HG02798 (cell line): ENCODE measurements around the gene EPB41L2.
"Not testable (repeated sequence)": the region's sequence is repeated elsewhere in the genome, so short reads cannot be mapped to it uniquely, and the experiment has no call there.

Experiments
- ATAC-seq: cut with Tn5 transposase; IDR thresholded peaks from one replicate; pipeline ENCODE4 v1.9.1; 2021; ENCODE audit warnings: mild to moderate bottlenecking; ENCODE audit not compliant: unreplicated experiment, poor library complexity

EPB41L2 gene

DNA sequence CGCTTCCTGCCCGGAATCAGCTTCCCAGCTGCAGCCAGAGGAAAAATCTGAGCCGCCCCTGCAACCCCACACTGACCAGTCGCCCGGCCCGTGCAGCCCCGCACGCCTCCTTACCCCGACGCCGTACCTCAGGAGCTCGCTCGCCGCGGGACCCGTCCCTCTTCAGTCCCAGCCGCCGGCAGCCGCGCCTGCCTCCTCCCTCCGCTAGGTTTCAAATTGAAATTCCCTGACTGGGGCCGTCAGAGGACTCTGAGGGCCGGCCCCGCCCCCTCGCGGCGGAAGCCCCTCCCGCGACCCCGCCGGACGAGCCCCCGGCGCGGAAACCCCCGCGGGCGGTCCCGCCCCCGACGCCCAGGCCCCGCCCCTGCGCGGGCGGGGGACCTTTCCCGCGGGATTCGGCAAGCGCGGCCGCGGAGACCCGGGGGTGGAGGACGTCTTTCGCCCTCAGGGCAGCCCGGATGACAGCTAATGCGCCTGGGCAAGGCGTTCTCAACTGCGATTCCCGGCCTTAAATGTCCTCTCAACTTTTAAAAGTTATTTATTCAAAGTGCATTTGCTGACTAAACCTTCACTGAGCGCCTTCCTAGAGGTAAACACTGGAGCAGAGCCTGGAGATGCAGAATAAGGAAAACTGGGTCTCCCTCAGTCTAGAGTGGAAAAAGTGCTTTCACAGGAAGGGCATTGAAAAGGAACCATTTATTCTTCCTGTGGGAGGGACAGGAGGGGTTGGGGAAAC lies at the start of gene EPB41L2:
Gene EPB41L2, minus strand, starts transcription at position 218 of the 736 bp plus-strand sequence. CDS start 106,760 bp downstream, outside the sequence.
- peak; percentile 86 for ATAC-seq

DNA sequence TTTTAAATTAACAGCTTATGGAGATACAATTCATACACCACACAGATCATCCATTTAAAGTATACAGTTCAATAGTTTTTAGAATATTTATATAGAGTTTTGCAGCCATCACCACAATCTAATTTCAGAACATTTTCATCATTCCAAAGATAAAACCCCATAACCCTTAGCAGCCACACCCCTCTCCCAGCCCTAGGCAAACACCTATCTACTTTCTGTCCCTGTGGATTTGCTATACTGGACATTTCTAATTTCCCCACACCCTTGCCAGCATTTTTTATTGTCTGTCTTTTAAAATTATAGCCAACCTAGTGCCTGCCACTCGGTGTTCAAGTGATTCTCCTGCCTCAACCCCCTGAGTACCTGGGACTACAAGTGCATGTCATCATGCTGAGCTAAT lies 49.2 kb upstream of the EPB41L2 start:
- no peak for ATAC-seq

DNA sequence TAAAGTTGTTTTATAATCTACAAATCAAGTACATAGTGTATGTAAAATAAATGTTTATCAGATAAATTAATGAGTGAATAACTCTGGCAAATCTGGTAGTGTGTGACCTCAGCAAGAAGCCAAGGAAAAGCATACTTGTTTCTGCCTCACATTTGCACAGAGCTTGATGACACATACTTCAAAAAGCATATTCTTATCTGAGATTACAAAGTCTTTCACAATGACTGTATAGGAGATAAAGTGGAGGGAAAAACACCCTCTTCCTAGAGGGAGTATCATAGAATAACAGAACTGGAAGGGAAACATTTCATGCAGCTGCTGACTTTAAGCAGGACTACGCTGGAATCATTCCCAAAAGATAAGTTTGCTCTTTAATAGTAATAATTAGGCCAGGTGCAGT lies 44.1 kb upstream of the EPB41L2 start:
- ATAC-seq, result no peak

DNA sequence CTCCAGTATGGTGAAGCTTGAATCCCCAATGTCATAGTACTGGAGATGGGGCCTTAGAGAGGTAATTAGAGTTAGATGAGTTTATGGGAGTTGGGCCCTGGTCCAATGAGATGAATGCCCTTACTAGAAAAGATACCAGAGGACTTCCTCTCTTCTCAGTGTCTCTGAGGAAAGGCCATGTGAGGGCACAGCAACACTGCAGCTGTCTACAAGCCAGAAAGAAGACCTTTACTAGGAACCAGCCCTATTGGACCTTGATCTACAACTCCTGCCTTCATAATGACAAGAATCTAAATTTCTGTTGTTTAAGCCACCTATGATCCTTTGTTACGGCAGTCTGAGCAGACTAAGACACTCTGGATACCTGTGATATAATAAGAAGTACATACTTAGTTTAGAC lies 40.9 kb upstream of the EPB41L2 start:
- no peak for ATAC-seq

DNA sequence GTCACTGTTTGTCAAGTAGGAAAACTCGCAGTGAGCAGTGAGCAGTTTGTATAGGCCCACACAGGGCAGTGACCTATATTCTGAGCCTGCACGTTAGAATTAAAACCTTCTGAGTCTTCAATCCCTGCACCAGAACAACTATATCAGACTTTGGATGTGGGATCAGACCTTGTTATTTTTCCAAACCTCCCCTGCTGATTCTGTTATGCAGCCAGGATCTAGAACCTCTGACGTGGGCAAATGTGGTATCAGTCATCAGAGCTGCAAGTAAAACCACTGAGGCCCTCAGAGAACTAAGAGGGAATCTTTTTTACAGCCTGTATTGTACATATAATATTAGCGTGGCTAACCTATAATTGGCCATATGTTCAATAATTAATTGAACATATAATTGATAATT lies 40.3 kb upstream of the EPB41L2 start:
- ATAC-seq, result no peak

DNA sequence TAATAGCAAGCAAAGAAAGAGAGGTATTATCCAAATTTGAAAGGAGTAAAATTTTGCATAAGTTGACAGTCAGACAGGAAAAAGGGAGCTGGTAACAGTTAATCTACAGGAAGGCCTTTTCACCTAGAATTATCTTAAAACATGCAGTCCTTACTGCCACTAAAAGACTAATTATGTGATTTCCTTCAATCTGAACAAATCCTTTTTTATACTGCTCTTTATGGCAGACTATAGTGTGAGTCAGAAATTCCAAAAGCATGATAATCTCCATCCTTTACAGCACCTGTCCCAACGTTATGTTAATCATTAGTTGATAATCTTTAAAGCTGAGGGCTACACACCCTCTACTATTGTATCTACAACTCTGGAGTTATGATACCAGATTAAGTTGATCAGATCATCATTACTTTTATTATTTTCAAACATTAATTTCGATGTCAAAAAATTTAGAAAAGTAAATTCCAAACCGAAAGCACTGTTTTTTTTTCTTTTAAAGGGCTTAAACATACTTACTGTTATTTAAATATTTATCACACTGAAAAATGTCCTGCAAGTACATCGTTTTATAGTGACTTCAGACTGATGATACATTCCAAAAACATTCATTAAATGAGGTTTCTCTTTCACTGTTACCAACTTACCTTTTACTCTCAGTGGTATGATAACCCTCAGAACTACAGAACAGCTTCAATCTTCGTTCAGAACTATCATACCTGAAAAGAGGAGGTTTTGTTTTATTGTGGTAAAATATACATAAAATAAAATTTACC lies 39.1 kb upstream of the EPB41L2 start:
- ATAC-seq, result no peak

DNA sequence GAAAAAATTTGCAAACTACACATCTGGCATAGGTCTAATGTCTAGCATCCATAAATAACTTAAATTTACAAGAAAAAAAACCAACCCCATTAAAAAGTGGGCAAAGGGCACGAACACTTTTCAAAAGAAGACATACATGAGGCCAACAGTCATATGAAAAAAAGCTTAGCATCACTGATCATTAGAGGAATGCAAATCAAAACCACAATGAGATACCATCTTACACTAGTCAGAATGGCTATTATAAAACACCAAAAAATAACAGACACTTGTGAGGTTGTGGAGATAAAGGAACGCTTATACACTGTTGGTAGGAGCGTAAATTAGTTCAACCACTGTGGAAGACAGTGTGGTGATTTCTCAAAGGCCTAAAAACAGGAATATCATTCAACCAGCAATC lies 33.7 kb upstream of the EPB41L2 start:
- ATAC-seq, result no peak

DNA sequence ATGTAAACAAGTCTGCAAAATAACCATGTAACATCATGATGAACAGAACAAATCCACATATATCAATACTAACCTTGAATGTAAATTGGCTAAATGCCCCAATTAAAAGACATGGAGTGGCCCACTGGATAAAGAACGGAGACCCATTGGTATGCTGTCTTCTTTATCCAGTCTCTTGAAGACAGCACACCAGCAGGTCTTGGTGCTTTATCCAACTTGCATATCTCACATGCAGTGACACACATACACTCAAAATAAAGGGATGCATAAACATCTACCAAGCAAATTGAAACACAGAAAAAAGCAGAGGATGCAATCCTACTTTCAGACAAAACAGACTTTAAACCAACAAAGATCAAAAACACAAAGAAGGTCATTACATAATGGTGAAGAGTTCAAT lies 30.3 kb upstream of the EPB41L2 start:
- ATAC-seq, result no peak

DNA sequence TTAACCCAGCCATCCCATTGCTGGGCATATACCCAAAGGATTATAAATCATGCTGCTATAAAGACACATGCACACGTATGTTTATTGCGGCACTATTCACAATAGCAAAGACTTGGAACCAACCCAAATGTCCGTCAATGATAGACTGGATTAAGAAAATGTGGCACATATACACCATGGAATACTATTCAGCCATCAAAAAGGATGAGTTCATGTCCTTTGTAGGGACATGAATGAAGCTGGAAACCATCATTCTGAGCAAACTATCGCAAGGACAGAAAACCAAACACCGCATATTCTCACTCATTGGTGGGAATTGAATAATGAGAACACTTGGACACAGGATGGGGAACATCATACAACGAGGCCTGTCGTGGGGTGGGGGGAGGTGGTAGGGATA lies 28.9 kb upstream of the EPB41L2 start:
- not testable (repeated sequence) for ATAC-seq

DNA sequence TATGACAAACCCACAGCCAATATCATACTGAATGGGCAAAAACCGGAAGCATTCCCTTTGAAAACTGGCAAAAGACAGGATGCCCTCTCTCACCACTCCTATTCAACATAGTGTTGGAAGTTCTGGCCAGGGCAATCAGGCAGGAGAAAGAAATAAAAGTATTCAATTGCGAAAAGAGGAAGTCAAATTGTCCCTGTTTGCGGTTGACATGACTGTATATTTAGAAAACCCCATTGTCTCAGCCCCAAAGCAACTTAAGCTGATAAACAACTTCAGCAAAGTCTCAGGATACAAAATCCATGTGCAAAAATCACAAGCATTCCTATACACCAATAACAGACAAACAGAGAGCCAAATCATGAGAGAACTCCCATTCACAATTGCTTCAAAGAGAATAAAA lies 27.3 kb upstream of the EPB41L2 start:
- not testable (repeated sequence) for ATAC-seq

DNA sequence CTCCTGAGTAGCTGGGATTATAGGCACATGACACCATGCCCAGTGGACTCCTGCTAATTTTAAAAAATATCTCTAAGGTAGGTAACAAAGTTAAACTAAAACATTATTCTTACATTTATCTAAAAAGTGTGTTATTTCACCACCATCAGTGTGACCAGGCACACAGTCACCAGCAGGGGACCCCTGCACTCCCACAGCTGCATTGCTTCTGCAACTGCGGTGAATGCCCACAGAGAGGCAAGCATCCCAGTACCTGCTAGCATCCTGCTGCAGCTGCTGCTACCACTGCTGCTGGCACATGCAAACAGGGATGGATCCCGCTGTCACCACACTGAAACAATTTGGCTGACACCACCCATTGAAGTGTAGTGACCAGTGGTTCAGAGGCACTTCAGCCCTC lies 21.9 kb upstream of the EPB41L2 start:
- no peak for ATAC-seq

DNA sequence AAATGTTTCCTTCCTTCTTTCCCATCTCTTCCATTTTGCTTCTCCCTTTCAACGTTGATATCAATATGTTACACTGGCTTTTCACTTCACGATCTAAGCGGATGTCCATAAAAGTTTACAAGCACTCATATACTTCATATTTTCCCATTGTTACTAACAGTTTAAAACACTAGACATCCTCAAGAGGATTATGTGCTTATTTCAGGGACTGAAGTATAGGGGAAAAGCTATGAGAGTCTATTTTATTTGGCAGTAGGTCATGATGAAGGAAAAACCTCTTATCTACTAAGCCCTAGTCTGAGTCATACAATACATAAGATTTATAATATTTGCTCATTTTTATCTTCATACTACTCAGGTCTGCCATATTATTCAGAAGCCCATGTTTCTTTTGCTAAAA lies 20.6 kb upstream of the EPB41L2 start:
- no peak for ATAC-seq

DNA sequence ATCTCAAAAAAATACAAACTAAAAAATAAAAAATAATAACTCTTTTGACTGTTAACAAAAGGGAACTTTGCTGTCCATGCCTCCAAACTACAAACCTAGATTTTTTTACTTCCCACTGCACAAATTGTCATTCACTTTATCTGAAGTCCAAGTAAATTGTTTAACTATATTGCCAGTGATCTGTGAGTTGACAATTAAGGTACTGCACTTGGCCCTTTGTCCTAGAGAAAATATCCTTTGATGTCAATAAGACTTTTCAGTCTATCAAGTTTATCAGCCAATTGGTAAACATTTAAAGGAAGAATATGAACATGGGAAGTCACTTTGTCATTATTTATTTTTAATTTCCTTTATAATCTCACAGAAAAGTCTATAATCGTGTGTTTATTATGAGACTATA lies 19.3 kb upstream of the EPB41L2 start:
- no peak for ATAC-seq

DNA sequence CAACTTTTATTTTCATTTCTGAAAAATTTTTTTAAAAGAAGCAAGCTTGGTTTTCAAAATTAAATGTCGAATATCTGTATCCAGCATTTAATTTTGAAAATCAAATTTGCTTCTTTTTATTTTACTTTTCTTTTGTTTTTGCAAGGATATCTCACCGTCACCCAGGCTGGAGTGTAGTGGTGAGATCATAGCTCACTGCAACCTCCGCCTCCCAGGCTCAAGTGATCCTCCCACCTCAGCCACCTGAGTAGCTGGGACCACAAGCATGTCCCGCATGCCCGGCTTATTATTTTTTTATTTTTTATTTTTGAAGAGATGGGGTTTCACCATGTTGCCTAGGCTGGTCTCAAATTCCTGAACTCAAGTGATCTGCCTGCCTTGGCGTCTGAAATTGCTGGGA lies 17.0 kb upstream of the EPB41L2 start:
- no peak for ATAC-seq

DNA sequence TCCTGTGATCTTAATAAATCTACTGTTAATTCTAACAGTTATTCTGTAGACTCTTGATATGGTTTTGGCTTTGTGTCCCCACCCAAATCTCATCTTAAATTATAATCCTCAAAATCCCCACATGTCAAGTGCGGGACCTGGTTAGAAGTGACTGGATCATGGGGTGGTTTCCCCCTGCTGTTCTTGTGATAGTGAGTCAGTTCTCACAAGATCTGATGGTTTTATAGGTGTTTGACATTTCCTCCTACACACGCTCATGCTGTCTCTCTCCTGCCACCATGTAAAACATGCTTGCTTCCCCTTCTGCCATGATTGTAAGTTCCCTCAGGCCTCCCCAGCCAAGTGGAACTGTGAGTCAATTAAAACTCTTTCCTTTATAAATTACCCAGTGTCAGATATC lies 10.5 kb upstream of the EPB41L2 start:
- ATAC-seq, result no peak

DNA sequence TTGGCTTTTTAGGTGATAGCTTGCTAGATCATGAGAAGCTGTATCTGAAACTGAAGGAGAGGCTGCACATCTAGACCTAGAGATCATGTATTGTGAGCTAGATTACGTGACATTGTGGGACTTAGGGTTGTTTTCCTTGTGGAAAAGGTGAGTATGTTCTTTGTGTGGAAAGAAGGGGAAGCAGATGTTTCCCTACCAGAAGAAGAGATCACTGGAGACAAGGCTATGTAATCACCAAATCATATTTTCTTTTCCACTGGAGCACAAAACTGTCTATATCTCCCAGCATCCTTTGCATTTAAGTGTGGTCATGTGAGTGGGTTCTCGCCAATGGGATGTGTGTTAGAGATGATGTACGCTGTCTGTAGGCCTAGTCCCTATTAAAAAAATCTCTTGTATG lies 7.0 kb upstream of the EPB41L2 start:
- no peak for ATAC-seq

DNA sequence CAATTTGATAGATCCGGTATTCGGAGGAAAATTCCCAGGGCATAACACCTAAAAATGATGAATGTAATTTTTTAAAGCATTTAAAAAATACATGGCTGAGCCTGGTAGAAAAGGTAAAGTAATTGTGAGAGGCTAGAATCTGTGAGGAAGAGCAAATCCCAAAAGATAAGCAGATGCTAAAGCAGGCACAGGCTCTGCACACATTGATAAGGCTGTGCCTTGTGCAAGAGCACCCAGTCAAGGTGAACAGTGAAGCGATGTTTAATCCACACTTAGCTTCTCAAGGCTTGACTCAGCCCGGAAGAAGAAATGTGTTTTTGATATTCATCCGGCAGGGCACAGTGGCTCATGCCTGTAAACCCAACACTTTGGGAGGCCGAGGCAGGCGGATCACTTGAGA lies 5.1 kb upstream of the EPB41L2 start:
- ATAC-seq, result no peak

DNA sequence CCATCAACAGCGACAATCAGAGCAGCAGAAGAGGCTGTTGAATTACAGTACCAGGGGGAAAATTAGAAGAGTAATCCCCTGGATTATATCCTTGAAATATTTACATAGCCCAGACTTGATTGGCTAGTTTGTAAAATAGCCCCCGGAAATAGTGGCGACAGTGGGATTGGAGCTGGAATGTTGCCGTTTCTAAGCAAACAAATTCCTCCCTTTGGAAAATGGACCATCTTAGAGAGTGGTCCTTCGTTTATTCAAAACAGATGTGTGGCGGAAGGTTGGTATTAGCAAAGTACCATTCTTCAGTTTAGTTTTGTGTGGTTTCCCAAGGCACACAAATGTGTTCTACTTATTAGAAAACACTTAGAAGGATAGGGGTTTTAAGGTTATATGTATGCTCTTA lies 4.5 kb upstream of the EPB41L2 start:
- ATAC-seq, result no peak

DNA sequence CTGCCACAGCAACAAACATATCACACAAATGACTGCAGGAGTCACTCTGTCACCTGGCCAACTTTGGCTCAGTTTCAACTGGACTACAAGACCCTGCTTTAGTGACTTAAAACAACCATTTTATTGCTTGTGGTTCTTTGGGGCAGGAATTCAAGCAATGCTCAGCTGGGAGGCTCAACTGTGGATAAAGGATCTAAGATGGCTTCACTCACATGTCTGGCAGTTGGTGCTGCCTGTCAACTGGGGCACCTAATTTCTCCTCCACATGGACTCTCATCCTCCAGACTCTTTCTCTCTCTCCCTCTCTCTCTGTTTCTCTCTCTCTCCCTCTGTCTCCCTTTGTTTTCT lies 2.8 kb upstream of the EPB41L2 start:
- no peak for ATAC-seq

DNA sequence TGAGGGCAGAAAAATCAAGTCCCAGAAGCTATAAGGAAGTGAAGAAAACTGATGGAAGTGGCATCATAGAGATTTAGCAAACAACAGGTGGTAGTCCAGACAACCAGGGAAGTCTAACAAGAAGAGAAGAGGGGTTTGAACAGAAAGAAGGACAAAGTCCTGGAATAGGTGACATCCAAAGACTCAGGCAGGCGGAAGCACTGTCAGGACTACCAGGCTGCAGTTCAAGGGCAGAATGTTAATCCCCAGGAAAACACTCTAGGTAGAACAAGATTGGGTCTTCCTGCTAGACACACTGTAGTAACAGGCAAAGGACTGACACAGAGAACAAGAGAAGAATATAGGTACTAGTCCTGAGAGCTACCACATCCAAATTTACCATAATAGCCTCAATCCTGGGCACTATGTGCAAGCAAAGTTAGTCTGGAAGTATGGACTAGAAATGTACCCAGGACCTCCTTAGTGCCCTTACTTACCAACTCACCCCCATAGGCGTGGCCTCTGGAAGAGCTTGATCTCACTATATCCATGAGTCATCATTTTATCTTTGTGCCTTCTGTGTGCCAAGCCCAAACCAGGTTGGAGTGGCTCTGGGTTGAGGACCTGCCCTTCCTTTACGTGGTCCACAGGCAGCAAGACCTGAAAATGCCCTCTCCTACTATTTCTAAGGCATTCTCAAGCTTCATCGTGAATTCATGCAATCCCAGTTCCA lies 2.2 kb upstream of the EPB41L2 start:
- ATAC-seq, result no peak

DNA sequence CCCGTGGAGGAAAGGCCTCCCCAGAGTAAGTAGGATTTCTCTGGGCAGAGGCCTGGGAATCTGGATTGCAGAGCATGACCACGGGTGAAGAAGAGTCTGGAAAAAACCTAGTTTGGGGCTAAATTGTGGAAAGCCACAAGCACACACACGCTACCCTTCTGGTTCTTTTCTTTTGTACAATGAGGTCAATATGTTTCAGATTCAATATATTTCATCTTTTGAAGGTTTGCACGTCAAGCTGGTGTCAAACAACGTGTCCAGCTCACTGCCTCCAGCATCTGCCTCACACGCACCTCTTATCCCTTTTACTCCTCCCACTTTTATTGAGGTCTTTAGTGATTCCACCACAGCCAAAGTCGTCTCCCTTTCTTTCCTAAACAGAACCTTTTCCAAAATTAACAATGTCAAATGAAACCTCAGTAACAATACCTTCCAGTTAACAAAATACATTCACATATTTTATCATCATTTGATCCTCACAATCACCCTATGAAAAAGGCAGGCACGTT lies 773 bp upstream of the EPB41L2 start:
- peak; percentile 0 for ATAC-seq
